NAMALWA (cell line): Measurements from ENCODE around the gene IL17RA.

Source experiments
- DNase-seq: peaks from one replicate; pipeline ENCODE4 v3.0.0-alpha.2; 2015; ENCODE audit warnings: low spot score

IL17RA gene

DNA sequence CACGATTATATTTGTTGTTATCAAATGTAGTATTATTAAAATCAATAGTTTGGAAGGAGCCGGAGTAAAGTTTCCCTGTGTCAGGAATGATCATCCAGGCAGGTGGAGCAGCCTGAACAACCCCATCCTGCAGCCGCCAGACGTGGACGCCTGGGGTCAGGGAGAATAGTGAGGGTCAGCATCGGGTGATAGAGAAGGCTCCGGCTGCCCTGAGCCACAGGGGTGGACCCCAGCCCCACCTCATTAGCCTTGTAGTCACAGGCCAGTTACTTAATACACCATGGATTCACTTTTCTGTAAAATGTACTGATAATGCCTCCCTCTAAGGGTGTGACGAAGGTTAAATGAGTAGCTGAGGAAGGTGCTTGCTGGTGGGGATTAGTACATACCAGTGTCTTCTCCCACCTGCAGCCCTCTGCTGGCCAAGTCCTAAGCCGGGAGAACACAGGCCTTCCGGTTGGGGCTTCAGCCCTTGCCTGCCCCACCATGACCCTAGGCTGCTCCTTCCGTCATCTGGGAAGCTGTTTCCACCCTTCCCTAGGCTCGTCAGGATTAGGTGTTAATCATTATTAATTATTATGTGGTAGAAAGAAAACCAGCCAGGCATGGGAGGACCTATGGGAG lies 21.5 kb downstream of the IL17RA start:
- no peak for DNase-seq

DNA sequence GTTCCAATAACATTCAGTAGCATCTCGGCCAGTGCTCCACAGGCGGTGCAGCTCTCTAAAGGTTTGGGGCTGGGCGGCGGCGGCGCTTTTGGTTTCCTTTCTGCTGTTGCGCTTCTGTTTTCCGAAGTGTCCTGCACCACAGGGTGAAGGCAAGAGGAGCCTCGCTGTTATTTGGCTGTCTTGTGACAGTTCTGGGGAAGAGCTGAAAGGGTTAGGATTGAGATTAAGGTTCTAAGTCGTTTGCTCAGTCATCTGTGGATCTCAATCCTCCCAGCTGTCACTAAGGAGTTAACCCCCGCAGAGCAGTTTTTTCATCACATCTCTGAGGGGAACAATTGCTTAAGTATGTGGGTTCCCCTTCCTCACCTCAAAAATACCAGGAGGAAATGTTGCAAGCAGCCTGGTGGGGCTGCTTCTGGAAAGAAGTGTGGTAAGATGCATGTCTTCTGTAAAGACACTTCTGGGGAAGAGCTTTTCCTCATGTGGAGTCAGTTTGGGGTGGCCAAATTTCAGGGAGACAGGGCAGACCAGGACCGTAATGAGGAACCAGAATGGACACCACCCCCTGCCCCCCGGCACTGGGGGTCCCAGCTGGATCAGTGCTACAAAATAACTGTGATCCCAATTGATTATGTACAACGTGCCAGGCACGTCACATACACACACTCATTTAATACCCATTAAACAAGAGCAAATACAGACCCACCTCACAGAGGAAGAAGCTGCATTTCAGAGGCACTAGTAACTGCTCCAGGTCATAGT lies 22.2 kb downstream of the IL17RA start:
- DNase-seq: no peak

DNA sequence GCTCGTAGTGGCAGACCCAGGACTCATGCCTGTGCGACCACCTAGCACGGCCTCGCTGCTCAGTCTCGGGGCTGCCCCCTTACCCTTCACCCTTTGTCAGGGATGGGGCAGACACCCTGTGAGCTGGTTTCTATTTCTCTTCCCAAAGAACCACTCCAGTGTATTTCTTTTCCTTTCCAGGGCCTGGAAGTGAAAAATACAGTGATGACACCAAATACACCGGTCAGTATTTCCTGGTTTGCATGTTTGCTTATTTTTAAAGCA lies 22.7 kb downstream of the IL17RA start:
- no peak for DNase-seq

DNA sequence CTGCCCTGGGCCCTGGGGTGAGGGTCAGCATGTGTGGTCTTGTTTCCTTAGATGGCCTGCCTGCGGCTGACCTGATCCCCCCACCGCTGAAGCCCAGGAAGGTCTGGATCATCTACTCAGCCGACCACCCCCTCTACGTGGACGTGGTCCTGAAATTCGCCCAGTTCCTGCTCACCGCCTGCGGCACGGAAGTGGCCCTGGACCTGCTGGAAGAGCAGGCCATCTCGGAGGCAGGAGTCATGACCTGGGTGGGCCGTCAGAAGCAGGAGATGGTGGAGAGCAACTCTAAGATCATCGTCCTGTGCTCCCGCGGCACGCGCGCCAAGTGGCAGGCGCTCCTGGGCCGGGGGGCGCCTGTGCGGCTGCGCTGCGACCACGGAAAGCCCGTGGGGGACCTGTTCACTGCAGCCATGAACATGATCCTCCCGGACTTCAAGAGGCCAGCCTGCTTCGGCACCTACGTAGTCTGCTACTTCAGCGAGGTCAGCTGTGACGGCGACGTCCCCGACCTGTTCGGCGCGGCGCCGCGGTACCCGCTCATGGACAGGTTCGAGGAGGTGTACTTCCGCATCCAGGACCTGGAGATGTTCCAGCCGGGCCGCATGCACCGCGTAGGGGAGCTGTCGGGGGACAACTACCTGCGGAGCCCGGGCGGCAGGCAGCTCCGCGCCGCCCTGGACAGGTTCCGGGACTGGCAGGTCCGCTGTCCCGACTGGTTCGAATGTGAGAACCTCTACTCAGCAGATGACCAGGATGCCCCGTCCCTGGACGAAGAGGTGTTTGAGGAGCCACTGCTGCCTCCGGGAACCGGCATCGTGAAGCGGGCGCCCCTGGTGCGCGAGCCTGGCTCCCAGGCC lies 23.7 kb downstream of the IL17RA start:
- no peak for DNase-seq

DNA sequence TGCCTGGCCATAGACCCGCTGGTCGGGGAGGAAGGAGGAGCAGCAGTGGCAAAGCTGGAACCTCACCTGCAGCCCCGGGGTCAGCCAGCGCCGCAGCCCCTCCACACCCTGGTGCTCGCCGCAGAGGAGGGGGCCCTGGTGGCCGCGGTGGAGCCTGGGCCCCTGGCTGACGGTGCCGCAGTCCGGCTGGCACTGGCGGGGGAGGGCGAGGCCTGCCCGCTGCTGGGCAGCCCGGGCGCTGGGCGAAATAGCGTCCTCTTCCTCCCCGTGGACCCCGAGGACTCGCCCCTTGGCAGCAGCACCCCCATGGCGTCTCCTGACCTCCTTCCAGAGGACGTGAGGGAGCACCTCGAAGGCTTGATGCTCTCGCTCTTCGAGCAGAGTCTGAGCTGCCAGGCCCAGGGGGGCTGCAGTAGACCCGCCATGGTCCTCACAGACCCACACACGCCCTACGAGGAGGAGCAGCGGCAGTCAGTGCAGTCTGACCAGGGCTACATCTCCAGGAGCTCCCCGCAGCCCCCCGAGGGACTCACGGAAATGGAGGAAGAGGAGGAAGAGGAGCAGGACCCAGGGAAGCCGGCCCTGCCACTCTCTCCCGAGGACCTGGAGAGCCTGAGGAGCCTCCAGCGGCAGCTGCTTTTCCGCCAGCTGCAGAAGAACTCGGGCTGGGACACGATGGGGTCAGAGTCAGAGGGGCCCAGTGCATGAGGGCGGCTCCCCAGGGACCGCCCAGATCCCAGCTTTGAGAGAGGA lies 24.5 kb downstream of the IL17RA start:
- no peak for DNase-seq

DNA sequence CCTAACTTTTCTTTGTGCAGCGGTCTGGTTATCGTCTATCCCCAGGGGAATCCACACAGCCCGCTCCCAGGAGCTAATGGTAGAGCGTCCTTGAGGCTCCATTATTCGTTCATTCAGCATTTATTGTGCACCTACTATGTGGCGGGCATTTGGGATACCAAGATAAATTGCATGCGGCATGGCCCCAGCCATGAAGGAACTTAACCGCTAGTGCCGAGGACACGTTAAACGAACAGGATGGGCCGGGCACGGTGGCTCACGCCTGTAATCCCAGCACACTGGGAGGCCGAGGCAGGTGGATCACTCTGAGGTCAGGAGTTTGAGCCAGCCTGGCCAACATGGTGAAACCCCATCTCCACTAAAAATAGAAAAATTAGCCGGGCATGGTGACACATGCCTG lies 25.2 kb downstream of the IL17RA start:
- DNase-seq: no peak

DNA sequence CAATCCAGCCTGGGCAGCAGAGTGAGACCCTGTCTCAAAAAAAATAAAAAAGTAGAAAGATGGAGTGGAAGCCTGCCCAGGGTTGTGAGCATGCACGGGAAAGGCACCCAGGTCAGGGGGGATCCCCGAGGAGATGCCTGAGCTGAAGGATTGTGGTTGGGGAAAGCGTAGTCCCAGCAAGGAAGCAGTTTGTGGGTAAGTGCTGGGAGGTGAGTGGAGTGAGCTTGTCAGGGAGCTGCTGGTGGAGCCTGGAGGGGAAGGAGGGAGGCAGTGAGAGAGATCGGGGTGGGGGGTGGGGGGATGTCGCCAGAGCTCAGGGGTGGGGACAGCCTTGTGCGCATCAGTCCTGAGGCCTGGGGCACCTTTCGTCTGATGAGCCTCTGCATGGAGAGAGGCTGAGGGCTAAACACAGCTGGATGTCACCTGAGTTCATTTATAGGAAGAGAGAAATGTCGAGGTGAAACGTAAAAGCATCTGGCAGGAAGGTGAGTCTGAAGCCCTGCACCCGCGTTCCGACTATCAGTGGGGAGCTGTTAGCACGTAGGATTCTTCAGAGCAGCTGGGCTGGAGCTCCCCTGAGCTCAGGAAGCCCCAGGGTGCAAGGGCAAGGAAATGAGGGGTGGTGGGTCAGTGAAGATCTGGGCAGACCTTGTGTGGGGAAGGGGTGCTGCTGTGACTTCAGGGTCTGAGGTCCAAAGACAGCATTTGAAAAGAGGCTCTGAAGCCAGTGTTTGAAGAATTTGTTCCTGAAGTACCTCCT lies 26.2 kb downstream of the IL17RA start:
- no peak for DNase-seq

DNA sequence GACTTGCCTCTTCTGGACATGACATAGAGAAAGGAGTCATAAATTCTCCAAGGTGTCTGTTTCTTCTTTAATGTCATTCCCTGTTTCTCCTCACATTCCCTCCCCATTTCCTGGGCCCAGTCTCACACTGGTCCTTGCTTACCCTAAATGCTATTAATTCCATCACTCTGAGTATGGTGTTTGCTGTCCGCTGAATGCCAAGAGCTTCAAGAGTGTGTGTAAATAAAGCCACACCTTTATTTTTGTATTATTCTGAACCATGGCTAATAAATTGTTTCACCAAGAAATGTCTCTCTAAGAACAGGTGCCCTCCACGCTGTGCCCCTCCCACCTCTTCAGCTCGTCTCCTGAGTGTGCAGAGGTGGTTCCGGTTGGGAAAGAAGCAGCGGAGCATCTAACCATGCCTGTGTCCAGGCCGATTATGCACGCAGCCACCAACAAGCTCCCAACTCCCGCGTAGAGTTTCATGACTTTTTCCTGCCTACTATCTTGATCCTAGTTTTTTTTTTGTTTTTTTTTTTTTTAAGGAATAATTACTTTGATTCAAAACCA lies 27.8 kb downstream of the IL17RA start:
- DNase-seq: no peak

DNA sequence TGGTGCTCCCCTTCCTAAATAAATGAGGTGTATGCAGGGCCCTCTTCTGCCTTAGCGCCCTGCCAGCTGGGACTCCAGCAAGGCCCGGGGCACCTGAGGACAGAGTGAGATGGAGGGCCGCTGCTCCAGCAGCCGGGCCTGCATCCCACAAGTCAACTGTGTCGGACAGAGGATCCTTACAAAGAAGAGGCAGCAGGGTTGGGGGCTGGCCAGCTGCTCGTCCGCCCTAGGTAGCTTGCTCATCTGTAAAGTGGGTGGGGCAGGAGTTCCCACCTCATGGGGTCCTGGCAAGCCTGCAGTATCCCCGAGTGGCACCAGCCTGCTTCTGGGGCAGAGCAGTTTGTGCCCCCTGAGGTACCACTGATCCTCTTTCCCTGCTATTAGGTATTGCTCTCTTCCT lies 28.8 kb downstream of the IL17RA start:
- DNase-seq: no peak

DNA sequence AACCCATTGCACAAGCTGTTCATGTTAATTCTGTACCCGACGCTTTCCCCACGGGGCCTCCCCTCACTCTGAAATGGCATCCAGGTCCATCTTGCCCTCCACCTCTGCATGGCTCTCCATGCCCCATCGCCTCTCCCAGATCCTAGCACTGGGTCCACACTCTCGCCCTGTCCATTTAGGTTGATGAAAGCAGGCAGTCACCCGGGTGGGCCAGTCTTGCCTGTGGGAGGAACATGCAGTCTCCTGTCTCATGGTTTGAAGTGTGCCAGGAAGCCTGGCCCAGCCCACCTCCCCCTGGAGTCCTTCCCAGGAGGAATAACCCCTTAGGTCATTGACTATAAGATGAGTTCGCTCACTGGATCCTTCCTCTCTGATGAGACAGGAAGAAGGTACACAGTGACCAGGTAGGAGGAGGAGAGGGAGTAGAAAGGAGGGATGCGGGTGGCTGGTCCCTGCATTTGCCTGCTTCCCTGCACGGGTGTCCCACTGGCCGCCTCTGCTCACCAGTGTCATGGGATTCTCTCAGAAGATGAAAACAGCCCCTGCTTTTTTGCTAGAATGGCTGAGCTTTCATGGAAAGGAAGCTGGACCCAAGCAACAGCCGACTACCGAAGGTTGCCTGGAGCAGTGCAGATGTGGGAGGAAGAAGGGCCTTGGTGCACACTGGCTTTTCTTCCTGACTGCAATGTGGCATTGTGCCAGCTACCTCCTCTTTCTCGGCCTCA lies 29.5 kb downstream of the IL17RA start:
- no peak for DNase-seq

DNA sequence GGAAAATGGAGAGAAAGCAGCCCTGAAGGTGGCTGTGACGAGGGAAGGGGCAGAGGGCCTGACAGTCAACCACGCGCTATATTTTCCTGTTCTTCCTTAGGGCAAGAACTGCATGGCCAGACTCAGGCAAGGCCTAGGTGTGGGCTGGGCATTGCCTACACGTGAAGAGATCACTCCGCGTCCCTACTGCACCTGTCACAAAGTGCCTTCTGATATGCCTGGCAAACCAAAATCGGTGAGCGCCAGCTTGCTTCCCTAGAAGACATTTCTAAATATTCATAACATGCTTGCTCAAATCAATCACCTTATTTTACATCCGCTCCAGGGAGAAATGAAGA lies 30.1 kb downstream of the IL17RA start:
- no peak for DNase-seq

DNA sequence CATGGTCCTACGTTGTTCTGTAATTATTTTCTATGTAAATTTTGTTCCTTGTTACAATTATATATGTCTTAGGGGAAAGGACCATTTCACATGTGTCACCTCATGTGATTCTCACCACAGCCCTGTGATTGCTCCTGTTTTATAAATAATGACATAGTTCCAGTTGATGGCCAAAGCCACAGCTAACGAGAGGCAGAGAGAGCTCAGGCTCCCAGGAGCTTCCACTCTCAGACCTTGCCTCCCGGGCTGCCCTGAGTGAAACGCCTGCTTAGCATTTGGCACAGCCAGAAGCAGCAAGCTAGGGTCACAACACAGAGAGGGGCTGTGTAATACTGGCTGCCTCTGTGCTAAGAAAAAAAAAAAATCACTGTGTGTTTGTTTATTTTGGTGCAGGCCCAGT lies 30.4 kb downstream of the IL17RA start:
- DNase-seq: no peak

DNA sequence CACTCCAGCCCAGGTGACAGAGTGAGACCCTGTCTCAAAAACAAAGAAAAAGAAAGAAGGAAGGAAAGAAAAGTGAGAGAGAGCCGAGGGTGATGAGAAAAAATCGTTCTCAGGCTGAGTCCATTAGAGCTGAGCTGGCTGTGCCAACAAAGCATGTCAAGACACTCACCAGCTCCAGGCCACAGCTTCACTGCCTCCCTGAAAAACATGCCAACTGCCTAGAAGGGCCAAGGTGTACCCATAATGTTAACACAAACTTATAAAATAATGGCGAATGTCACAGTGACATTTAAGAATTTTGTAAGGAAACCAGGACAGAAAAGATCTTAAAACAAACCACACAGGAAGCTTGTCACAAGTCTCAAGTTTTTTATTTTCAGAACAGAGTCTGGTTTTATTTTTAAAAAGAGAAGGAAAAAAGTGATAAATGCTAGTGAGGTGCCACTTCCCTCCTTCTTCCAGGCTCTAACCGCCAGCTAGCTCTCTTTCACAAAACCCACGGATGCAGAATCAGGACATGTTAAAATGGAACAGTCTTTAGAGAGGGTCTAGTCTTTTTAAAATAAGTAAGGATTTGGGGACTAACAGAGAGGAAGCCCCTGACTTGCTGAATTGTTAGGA lies 31.3 kb downstream of the IL17RA start:
- no peak for DNase-seq

DNA sequence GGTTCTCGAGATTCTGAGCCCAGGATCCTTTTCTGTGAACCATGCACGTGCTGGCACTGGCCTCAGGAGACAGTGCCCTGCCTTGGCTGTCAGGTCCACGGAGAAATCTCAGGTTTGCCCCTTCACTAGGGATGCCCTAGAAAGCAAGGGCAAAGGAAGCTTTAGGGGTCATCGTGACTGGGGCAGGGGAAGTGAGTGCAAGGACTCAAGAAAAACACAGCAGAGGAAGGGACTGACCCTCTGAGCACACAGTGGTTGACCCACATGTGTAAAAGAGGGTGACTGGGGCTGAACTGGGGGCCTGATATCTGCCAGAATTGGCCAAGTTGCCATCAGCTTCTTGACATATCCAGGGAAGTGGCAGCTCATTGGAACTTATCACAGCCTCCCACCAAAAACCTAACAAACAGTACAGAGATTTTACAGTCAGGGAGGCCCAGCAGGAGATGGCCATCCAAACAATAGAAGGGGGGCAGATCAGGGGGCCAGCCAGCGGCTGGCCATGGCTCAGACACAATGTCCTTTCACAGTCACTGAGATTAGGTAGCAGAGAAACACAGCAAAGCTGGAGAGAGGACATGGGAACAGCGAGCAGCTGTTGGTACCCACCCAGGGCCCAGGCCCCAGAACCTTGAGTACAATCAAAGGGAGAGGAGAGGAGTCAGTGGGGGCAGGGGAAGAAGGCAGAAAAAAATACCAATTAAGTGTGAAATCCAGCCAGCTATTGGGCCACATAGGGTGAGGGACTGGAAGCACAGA lies 32.0 kb downstream of the IL17RA start:
- no peak for DNase-seq

DNA sequence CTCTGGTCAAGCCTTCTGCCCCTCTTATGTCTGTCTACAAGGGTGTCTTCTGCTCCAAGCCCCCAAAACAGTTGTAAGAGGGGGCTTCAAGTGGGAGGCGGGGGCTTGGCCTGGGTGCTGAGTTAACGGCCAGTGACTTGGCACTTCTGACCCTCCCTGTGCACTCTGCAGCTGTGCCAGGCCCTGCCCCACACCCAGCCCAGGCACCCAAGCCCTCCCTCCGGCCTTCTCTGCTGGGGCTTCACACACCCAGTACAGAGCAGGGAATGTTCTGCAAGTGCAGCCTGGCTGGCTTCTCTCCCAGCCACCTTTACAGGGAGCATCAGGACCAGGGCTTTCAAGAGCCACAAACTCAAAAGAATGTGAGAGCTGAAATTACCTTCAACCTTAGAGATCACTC lies 32.6 kb downstream of the IL17RA start:
- no peak for DNase-seq

DNA sequence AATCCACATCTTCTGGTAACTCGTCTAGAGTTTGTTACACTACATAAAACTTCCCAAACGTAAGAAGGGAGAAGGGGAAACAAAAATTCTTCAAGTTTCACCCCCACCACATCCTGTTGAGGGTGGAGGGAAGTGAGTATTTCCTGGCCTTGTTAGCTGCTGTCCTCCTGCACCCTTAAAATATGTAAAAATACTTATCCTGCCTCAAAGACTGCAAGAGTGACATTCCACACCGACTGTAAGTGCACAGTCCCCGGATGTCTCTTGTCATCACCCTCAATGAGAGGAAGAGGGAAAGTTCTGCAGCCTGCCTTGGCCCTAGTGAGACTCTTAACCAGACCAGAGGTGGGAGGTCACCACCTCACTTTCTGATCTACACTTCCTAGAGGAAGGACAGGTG lies 33.1 kb downstream of the IL17RA start:
- no peak for DNase-seq

DNA sequence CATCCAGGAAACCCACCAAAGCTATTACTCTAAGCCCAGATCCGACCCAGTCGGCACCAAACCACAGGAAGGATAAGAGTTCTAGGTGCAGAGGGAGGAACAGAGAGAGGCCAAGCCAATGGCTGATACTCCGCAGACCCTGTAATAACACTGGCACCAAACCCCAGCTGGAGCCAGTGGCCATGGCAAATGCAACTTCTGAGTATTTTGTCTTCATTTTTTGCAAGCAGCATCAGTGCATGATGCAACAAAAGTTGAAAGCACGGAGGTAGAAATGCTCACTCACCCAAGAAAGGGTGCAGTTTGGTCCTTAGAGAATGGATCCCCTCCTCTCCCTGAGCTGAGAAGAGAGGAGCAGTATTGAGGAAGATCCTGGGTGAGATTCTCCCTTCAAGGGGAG lies 33.5 kb downstream of the IL17RA start:
- no peak for DNase-seq

DNA sequence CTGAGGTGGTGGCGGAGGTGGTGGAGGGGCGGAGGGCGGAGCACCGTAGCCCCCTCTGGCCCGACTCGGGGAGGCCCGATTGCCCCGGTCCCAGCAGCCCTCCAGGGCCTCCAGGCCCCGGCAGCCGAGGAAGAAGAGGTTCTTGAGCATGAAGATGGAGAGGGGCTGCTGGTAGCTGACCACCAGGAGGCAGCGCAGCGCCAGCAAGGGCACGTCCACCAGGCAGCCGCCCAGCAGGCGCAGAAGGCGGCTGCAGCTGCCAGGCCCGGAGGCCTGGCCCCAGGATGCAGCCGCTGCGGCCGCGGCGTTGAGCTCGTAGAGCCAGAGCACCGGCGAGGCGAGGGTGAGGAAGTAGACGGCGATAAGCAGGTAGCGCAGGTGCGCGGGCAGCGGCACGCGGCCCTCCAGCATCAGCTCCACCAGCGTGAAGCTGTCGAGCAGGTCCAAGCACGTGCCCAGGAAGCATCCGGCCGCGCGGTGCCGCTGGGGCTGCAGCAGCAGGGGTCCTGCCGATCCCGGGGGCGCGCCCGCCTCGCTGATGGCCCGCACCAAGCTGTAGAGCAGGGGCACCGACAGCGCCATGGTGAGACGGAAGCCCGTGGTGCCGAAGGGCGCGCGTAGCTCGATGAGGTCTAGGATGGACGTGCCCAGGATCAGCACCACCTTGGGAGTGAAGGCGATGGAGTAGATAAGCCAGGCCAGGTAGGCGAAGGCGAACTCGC lies 34.8 kb downstream of the IL17RA start:
- DNase-seq: no peak

DNA sequence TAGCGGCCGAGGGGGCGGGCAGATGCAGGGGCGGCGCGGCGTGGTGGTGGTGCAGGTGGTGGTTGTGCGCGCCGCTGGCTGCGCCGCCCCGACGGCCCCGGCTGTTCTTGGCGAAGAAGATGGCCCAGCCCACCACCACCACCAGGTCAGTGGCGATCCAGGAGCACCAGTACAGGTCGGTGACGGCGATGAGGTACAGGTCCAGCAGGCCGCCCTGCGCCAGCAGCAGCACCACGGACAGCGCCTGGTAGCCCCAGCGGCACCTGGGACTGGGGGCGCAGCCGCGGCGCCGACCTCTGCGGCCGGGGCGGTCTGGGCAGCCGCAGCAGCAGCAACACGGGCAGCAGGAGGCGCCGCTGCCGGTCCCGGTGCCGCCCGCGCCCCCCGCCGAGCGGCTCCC lies 35.5 kb downstream of the IL17RA start:
- DNase-seq: no peak
